HCT116 (cell line): ENCODE data around the gene TWF1.

Experiments
- POLR2A ChIP-seq: IDR thresholded peaks from 2 replicates; pipeline ENCODE4 v1.7.0; 2011; ENCODE audit warnings: borderline replicate concordance; ENCODE audit not compliant: insufficient read depth, insufficient read length; ENCODE audit errors: extremely low read depth
- POLR2AphosphoS5 ChIP-seq: IDR thresholded peaks from 2 replicates; pipeline ENCODE4 v1.6.1; 2011; ENCODE audit warnings: mild to moderate bottlenecking, low read depth, low read length, moderate library complexity
- RAD21 ChIP-seq: IDR thresholded peaks from 2 replicates; pipeline ENCODE4 v1.6.1; 2012; ENCODE audit warnings: low read depth, mild to moderate bottlenecking
- ZNF274 ChIP-seq: fragments of 200-500 bp; sonication (Bioruptor generic); IDR thresholded peaks from 2 replicates; pipeline ENCODE4 v1.6.1; 2014; ENCODE audit warnings: mild to moderate bottlenecking, low read depth, low read length, inconsistent platforms

DNA sequence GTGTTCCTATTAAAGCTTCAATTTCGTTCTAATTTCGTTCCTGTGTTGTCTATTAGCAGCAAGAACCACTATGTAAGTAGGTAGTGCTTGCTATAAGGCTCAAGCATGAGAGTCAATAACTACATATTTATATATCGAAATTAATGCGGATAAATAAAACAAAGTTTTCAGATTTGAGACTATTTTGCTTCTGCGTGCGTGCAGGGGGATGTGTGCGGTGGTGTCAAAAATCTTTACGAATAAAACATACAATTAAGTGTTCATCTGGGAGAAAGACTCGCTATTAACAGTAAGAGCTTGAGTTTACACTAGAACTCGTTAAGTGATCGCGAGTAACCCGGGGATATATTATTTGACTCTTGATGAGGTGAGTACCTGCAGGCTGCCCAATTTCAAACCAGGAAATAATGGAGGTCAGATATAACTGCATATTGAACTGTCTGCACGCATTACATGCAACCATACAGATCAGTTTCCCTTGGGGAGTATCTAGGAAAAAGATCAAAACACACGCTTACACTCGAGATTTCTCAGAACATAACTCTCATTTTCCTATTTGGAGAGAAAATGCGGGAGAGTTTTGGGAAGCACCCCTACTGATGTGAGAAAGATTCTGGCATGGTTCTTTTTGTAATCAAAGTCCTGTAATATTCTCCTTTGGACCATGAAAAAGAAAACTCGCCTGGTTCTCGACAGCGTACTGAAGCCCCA, 813 bp downstream of the TWF1 start:
- TF ChIP-seq RAD21, result no peak
- TF ChIP-seq POLR2A, result no peak
- no peak for TF ChIP-seq POLR2AphosphoS5
- no peak for TF ChIP-seq ZNF274
